Head of caudate nucleus (tissue), 42 donors: Measurements from ENCODE around the gene BRAF.
"Not testable (repeated sequence)": the region's sequence is repeated elsewhere in the genome, so short reads cannot be mapped to it uniquely, and the experiment has no call there.

ENCODE experiments used
- DNase-seq, 42 donors: peaks; one replicate each; pipeline versions ENCODE4 v3.0.0 to v3.0.0-alpha.2; 2020 to 2021; ENCODE audit warnings: mixed read lengths in 7 of 42
- intact Hi-C: fragments of 100-400 bp; cut with DNase I; formaldehyde crosslinking; loops from one replicate; pipeline ENCODE4 v1.15.0; 2022

The BRAF gene

DNA sequence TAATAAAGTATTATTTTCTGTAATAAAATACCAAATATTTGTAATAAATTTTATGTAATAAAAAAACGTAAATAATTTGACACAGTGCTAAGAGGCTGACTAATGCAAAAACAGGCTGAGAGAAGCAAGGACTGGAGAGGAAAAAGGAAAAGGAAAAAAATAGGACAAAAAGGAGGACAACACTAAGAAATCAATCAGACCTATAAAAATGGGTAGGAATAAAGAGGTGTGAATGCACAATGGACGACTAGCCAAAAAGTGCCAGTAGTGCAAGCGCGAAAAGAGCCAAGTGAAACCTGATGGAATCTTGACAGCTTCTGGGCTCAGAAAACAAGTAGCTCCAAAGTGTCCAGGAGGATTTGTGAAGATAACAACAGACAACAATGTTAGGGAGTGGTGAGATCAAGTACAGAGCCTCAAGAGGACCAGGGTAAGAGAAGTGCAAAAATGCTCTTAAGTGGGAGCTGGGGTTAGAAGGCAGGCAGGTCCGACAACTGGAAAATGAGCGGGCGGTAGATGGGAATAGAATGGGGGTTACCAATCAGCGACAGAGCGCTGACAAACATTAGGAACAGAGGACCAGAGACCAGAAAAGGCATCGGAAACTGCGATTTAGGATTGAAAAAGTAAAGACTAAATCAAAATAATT lies 1.2 kb downstream of the BRAF start:
- peak in 26 of 42 donors; percentile 7 to 64 (median 30) for DNase-seq
- intact Hi-C loops = loop anchor here (10.0 kb wide), 2 partner anchors 91 to 249 kb away; partner anchors contain the start of genes ADCK2 and MRPS33

DNA sequence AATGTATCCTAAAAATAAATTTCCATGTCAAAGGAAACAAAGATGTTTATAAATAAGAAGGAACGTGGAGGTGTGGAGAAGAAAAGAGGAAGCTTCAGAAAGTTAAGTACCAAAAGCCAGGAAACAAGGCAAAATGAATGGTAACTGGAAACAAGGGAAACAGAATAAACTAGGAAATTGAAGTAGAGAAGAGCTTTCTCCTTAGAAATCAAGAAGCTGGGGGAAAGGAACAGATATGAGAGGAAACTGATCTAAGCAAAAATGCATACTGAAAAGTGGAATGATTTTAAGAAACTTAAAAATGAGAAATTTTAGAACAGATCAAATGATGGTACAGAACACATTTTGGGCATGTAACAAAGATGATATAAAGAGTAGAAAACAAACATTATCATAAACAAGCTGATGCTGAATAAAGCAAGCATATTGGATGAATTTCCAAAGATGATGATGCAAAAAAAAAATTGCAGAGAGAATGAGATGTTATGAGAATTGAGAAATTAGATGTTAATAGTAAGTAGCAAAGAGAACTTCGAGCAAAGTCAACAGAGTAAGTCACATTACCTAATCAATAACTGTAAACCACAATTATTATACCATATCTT lies 1.9 kb downstream of the BRAF start:
- intact Hi-C loops = loop anchor here (10.0 kb wide), 2 partner anchors 92 to 248 kb away; partner anchors contain the start of genes ADCK2 and MRPS33
- no peak for DNase-seq

DNA sequence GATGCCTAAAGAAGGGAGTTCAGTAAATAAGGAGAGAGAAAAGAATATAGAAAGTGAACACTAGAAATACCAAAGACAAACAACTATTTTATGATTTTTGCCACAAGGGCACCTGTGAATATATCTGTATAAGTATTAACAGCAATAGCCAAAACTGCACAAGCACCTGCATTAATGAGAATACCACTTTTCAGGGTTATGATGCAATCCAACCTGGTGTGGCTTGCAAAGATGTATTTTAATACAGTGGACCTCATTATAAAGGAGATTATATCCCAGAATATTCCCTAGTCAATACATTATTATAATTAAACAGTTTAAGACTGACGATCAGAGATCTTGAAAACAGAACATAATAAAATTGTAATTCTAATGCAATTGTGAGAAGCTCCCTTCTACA lies 4.0 kb downstream of the BRAF start:
- intact Hi-C loops = loop anchor here (10.0 kb wide), 2 partner anchors 94 to 246 kb away; partner anchors contain the start of genes ADCK2 and MRPS33

DNA sequence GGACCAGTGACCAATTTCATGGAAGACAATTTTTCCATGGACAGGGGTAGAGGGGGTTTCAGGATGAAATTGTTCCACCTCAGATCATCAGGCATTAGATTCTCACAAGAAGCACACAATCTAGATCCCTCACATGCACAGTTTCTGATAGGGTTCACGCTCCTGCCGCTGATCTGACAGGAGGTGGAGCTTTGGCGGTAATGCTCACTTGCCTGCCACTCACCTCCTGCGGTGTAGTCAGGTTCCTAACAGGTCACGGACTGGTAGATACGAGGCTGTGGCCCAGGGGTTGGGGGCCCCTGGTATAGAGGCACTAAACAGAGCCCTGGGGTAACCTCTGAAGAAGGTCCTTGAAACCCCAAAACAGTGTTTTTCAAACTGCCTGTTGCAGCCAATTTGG lies 6.5 kb downstream of the BRAF start:
- no peak for DNase-seq
- intact Hi-C loops = no loop called here

More for the DNA sequence above, 4.0 kb downstream of the BRAF start:
- no peak for DNase-seq

DNA sequence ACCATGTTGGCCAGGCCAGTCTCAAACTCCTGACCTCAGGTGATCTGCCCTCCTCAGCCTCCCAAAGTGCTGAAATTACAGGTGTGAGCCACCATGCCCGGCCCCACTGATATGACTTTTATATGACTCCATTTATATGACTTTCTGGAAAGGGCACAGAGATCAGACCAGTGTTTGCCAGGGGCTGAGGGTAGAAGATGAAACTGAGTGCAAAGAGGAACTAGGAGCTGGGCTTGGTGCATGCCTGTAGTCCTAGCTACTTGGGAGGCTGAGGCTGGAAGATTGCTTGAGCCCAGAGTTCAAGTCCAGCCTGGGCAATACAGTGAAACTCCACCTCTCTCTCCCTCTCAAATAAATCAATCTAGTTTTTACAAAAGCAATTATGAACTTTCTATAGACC lies 7.5 kb downstream of the BRAF start:
- intact Hi-C loops = no loop called here
- no peak for DNase-seq

DNA sequence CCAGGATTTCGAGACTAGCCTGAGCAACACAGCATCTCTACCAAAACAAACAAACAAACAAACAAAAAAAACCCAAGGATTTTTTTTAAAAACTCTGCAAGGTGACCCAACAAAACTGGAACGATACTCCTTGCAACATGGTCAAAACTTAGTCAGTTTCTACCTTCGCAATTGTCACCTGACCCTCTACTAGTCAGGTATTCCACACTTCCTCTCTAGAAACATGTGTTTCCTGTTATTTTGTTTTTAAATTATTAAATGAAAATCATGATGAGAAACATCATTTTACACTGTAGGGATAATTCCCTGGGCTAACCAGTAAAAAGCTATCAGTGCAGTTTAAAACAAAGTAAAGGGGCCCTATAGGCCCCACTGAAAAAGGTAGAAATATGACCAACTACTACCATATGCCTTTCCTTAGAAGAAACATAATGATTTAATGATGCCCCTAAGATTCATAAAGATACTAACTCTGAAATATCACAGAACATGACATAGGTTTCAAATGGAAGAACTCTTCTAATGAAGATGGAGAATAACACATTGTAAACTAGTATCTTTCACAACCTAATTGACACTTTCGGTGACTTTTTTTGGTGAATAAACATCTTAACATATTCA lies 8.7 kb downstream of the BRAF start:
- no peak for DNase-seq
- intact Hi-C loops = no loop called here

DNA sequence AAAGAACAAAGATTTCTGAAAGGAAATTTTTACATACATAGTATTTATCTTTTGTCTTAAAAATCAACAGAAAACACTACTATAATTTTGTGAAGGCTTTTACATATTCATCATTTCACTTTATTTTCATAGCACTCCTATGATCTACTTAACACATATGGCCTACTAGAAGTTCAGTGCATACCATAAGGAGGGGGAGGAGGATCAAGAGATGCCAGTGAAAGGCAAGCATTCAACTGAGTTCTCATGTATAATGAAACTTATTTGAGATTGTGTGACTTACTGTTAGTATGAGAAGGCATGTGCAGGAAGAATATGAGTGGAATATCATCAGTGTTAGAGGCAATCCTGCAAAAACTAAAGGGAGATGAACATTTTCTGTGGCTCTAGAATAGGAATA lies 10.6 kb downstream of the BRAF start:
- intact Hi-C loops = no loop called here
- no peak for DNase-seq

DNA sequence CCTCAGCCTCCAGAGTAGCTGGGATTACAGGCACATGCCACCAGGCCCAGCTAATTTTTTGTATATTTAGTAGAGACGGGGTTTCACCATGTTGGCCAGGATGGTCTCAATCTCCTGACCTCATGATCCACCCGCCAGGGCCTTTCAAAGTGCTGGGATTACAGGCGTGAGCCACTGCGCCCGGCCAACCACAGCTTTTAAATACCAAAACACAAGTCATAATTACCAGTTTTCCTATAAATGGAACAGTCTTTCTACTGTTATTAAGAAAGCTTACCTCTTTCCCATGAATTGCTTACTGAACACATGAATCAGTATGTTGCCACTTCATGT lies 11.2 kb downstream of the BRAF start:
- intact Hi-C loops = not testable (repeated sequence)

DNA sequence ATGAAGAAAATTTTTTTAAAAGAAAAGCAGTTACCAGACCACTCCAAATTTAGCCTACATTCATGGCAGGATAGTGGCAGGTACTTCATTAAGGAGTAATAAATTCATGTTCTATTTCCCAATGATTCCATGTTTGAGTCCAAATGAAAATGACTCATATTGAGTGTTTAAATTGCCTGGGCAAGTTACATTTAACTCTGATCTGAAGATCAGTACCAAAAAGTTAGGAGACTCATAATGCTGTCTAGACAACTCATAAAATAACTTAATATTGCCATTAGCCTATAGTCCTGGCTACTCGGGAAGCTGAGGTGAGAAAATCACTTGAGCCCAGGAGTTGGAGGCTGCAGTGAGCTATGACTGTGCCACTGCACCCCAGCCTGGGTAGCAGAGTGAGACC lies 13.0 kb downstream of the BRAF start:
- intact Hi-C loops = no loop called here
- no peak for DNase-seq

More for the DNA sequence above, 11.2 kb downstream of the BRAF start:
- DNase-seq = not testable (repeated sequence)

DNA sequence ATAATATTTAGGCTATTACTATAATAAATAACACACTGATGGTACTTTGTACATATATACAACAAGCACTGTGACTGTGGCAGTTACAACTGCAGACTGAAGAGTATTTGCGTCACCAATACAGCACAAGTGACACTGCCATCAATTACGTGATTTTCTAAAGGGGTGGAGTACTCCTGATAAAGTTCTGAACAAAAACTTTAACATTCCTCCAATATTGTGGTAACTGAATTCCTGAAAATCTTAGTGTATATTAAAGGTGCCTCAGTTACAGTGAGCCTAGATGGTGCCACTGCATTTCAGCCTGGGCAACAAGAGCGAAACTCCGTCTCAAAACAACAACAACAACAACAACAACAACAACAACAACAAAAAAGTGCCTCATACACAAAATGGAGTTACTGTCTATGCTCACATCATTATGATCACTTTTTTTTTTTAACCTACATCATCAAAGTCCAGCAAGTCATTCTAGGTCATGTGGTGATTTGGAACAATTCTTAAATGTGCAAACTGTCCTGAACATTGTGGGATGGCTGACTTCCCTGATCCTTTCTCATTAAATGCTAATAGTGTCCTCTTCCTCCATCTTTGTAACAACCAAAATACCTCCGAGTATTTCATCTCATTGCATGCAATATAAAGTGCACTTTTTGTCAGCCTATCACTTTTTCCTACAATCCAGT lies 15.1 kb downstream of the BRAF start:
- no peak for DNase-seq
- intact Hi-C loops = no loop called here

DNA sequence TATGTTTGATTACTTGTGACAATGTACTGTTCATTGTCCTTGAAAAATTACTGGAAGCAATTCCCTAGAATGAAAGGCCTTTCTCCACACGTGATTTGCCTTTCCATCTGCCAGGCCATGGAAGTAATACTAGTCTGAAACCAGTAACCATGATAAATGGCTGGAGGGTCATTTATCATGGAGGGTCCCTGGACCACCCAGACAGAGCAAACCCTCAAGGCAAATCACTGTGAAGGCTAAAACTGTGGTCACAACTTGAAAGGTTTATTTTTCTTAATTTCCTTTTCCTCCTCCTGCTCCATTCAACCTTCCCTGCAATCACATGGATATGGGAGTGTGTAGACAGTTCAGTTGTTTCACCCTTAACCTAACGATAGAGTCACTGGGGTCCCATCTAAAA lies 16.4 kb downstream of the BRAF start:
- intact Hi-C loops = no loop called here
- DNase-seq = no peak

DNA sequence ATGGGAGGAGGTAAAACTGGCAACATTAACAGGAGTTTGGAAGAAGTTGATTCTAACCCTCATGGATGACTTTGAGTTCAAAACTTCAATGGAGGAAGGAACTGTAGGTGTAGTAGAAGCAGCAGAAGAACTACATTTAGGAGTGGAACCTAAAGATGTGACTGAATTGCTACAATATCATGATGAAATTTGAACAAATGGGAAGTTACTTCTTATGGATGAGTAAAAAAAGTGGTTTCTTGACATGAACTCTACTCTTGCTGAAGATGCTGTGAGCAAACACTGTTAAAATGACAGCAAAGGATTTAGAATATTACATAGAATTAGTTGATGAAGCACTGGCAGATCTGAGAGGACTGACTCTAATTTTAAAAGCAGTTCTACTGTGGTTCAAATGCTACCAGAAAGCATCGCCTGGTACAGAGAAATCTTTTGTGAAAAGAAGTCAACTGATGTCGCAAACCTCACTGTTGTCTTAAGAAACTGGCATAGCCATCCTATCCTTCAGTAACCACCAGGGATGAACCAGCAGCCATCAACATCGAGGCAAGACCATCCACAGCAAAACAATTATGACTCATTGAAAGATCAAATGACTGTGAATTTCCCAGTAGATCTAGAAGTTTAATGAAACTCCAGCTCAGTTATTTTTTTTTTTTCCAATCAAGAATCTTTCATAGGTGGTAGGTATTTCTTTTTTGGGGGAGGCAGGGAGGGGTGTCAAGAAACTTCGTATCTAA lies 20.8 kb downstream of the BRAF start:
- no peak for DNase-seq
- intact Hi-C loops = no loop called here

DNA sequence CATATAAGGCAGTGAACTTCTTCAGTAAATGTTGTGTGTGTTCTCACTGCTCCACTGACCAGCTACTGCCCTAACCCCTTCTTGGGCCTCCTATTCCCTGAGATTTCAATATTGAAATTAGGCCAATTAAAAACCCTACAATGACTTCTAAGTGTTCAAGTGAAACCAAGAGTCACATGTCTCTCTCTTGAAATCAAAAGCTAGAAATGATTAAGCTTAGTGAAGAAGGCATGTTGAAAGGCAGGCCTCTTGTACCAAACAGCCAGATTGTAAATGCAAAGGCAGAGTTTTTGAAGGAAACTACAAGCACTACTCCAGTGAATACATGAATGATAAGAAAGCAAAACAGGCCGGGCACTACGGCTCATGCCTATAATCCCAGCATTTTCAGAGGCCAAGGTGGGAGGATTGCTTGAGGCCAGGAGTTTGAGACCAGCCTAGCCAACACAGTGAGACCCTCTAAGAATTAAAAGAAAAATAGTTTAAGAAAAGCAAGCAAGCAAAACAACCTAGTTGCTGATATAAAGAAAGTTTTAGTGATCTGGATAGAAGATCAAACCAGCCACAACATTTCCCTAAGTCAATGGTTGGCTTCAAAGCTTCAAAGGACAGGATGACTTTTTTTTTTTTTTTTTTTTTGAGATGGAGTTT lies 22.3 kb downstream of the BRAF start:
- intact Hi-C loops = no loop called here
- no peak for DNase-seq

DNA sequence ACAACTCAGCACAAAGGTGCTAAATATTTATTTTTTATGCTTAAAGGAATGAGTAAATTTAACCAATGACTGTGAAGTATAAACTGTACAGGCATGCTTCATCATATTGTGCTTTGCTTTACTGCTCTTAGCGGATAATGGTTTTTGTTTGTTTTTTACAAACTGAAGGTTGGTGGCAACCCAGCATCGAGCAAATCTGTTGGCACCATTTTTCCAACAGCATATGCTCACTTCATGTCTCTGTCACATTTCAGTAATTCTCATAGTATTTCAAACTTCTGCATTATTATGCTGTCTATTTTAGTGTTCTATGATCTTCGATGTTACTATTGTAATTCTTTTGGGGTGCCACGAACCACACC lies 22.8 kb downstream of the BRAF start:
- intact Hi-C loops = no loop called here
- DNase-seq = no peak

DNA sequence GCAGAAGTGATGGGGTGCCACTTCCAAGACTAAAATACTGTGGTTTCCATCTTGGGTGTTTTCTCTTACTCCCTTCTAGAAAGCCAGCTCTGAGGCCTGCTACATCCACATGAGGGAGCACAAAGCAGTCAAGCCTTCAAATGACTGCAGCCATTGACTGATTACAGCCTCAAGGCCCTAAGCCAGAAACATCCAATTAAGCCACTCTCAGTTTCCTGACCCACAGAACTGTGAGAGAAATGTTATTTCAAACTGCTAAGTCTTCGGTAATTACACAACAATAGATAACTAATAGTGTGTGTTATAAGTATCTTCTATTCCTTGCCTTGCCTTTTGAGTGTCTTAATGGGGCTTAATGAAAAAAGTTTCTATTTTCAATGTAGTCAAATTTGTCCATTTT lies 24.8 kb downstream of the BRAF start:
- intact Hi-C loops = no loop called here
- peak in 28 of 42 donors; percentile 10 to 72 (median 32) for DNase-seq

DNA sequence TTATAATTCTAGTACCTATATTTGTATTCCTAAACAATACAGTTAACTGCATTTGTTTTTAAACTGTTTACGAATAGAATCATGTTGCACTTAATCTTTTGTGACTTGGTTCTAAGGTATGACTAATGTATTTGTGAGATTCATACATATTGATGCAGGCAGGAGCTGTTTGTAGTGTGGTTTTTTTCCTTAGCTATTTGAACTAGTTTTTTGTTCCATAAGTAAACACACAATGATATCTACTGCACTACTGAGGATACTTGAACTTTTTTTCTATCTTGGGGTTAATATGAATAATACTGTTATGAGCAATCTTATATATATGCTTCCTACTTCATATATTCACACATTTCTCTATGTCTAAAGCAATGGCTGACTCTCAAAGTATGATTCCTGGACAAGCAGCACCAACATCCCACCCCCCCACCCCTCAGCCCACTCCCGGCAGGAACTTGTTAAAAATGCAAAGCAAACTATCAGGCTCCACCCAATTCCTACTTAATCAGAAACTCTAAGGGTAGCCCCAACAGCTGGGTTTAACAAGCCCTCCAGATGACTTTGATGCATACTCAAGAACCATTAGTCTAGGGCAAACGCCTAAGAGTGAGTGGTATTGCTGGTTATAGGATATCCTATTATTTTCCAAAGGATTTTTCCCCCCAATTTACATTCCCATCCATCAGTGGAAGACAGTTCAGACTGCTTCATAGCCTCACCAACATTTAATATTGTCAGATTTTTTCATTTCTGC lies 25.8 kb downstream of the BRAF start:
- DNase-seq = no peak
- intact Hi-C loops = no loop called here

DNA sequence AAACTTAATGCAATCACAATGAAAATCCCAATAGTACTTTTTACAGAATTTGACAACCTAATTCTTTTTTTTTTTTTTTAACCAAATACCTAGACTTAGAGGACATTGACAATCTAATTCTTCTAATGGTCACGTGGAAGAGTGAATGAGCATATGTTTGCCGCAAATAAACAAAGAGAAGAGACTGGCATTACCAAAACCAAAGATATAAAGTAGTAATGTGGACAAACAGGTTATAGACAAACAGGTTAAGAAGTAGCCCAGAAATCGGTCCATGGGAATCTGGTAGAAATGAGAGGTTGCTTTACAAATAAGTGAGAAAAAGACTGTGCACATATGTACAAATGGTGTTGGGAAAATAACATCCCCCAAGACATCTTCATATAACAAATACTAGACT lies 27.7 kb downstream of the BRAF start:
- DNase-seq = no peak
- intact Hi-C loops = no loop called here

DNA sequence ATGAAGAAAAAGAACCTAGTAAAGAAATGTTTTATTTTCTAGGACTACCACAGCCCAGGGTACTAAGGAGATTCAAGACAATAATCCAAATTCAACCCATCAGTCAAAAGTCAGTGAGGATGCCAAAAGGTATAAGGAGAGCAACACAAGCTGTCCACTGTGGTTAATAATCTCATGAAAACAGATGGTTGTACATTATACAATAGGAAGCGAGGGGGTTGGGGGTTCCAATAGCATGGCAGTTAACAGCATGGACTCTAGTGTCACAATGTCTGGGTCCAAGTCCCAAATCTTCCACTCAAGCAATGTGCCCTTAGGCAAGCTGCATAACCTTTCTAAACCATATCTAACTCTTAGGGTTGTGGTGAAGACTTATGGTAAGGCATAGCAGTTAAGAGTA lies 35.1 kb downstream of the BRAF start:
- no peak for DNase-seq
- intact Hi-C loops = no loop called here
